GM19023 (cell line): Measurements from ENCODE around the gene SEPTIN10.
"Not testable (repeated sequence)": the region's sequence is repeated elsewhere in the genome, so short reads cannot be mapped to it uniquely, and the experiment has no call there.

Experiments
- ATAC-seq: cut with Tn5 transposase; IDR thresholded peaks from one replicate; pipeline ENCODE4 v1.9.1; 2021; ENCODE audit warnings: mild to moderate bottlenecking, moderate library complexity; ENCODE audit not compliant: unreplicated experiment

Gene SEPTIN10

DNA sequence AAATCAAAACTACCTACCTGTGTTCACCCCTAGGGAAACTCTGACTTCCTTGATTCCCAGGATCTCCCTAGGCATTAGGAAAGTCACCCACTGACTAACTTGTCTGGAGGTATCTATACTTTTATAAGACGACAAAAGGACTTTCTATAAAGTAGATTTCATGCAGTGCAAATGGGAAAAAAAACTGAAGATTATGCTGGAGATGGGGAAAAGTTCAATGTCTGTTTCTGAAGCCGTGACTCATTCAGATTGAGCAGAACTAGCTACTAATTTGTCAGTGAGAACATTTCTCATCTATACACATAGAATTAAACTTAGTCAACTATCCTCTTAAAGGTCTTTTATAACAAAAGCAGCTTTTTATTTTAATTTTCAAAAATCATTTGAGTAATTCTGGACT is 6.0 kb downstream of the SEPTIN10 start:
- no peak for ATAC-seq

DNA sequence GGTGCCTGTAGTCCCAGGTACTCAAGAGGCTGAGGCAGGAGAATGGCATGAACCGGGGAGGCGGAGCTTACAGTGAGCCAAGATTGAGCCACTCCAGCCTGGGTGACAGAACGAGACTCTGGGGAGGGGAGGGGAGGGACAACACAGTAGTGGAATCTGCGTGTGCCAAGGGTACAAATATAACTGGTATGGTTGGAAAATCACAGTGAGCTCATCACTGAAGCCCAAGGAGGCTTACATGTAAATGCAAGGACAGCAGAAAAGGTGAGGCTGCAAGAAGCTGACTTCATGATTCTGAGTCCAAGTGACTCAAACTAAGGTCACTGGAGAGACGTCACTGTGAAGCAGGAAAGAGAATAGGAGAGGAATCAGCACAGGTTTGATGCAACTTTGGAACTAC is 9.2 kb downstream of the SEPTIN10 start:
- ATAC-seq: no peak

DNA sequence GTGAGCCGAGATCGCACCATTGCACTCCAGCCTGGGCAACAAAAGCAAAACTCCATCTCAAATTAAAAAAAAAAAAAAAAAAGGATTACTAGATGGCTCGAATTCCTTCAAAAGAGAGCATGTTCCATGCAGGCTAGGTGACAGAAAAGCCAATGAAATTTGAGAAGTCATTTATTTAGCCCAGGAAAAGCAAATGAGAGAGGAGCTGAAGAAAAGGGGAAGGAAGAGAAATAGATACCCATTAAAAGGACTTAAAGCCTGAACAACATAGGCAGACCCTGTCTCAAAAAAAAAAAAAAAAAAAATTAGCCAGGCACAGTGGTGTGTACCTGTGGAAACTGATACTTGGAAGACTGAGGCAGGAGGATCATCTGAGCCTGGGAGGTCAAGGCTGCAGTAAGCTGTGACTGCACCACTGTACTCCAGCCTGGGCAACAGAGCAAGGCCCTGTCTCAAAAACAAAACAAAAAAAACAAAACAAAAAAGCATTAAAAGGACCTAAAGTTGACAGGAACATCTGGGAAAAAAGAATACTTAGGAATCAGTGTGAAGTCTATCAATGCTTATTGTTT is 11.1 kb downstream of the SEPTIN10 start:
- ATAC-seq: no peak

DNA sequence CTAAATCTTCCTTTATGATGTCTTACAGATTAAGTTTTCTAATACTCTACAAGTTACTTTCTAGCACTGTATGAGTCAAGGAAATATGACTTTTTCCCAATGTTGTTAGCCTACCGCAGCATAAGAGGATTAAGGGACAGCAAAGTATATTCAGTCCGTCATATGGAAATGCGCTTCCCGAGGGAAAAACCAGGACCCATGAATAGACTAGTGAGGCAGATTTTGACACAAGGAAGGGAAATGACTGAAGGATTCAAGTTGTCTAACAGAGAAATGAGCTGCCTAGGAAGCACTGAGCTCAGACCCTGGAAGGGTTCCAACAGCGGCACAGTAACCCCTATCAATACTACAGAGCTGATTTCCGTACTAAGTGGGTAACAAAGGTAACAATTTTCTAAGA is 12.0 kb downstream of the SEPTIN10 start:
- ATAC-seq: no peak

DNA sequence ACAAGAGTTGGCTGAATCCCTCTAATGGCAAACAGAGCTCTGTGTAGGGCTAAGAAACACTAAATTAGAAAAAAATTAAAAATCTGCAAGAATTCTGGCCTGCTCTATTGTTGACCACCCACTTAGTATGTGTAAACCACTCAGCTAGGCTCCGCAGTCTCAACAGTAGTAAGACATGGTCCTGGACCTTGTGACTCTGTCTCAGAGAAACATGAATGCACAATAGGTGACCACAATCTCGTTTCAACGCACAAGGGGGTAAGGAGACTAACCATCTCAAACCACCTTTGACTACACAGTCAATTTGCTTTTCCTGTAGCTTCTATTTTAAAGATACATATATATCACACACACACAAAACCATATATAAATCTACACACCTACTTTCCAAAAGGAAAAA is 16.5 kb downstream of the SEPTIN10 start:
- ATAC-seq: no peak

GRCh38 chr2:109595644-109596043 is 18.1 kb downstream of the SEPTIN10 start:
- ATAC-seq: no peak

GRCh38 chr2:109594246-109594885 is 19.4 kb downstream of the SEPTIN10 start:
- no peak for ATAC-seq

DNA sequence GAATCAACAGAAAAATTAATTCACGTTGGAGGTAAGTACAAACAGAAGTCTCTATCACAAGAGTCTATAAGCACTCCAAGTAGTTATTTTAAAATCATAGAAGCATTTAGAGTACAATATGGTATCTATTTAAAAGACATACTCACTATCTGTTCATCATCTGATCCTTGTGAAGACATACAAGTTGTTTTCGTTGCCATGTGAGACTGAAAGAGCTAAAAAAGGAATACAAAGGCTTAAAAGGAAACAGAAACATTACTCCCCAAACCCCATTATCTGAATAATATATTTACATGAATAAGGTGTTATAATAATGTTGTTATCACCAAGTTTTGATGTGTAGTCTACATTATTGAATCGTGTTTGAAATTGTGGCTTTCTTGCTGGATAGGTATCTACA is 20.9 kb downstream of the SEPTIN10 start:
- ATAC-seq: no peak

- ATAC-seq: no peak
Observed at GRCh38 chr2:109591206-109591605, 22.6 kb downstream of the SEPTIN10 start.

GRCh38 chr2:109586687-109587086 is 27.1 kb downstream of the SEPTIN10 start:
- ATAC-seq: no peak

GRCh38 chr2:109582928-109583895 is 30.6 kb downstream of the SEPTIN10 start:
- peak; percentile 64 for ATAC-seq

DNA sequence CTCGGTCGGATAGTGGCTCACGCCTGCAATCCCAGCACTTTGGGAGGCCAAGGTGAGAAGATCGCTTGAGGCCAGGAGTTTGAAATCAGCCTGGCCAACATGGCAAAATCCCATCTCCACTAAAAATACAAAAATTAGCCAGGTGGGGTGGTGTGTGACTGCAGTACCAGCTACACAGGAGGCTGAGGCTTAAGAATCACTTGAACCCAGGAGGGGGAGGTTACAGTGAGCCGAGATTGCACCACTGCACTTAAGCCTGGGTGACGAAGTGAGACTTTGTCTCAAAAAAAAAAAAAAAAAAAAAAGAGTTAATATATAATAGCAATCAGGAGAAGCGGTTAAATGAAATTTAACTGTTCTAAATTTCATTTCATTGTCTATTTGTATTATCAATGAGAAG is 36.1 kb downstream of the SEPTIN10 start:
- not testable (repeated sequence) for ATAC-seq

- no peak for ATAC-seq
Observed at GRCh38 chr2:109575373-109575772, 38.4 kb downstream of the SEPTIN10 start.

DNA sequence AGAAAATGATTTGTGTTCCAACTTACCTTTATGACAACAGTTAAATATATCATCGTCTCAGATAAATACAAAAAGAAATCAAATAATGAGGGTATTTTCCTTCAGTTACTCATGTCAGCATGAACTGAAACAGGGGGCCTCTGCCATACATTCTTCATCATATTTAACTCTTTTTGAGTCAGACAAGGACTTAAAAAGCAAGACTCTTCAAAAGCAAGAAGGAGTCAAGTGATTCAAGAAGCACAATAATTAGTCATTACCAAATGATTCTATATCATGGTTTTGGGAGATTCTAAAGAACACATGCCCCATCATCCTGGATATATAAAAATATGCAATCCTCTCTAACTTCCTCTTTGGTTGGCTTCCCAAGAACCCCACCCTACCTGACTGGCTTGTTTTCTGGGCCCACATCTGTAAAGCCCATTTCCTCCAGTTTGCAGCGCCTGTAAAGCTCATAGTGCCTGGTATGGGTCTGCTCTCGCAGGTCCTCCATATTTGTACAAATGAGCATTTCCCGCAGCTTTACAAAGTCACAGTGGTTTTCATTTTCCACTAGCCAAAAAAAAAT is 49.7 kb downstream of the SEPTIN10 start:
- ATAC-seq: no peak

- ATAC-seq: no peak
Observed at GRCh38 chr2:109563288-109563687, 50.5 kb downstream of the SEPTIN10 start.

DNA sequence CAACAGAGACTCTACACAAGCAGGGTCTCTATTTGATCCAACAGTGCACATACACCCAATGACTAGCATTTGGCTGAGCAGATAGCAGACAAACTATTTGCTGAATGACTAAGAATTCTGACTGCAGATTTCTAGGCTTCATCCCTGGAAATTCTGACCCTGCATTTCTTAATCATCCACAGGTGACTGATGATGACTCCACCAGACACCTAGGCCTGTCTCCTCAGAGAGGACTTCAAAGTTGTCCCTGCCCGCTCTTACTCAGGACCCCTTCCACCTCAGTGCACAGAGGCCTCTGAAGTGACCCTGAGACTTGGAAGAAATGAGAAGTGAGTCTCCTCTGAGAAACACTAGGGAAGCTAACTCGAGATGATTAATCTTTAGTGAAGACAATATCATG is 51.3 kb downstream of the SEPTIN10 start:
- no peak for ATAC-seq

GRCh38 chr2:109560265-109560664 is 53.5 kb downstream of the SEPTIN10 start:
- no peak for ATAC-seq

- ATAC-seq: no peak
Observed at GRCh38 chr2:109558076-109558882, 55.5 kb downstream of the SEPTIN10 start.

DNA sequence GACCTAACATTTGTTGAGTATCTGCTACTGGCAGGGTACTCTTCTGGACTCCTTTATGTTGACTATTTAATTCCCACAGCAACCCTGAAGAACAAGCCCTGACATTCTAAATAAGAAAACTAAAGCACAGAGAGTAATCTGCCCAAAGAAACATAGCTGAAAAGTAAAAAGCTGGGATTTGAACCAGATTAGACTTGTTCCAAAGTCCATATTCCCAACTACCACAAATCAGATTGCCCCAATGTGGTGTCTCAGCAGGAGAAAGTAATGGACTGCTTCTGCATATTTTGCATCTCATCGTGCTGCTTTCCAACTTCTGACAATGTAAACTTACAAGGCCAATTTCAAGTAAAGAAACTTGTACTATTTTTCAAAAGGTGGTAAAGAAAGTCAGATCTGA is 56.5 kb downstream of the SEPTIN10 start:
- no peak for ATAC-seq

DNA sequence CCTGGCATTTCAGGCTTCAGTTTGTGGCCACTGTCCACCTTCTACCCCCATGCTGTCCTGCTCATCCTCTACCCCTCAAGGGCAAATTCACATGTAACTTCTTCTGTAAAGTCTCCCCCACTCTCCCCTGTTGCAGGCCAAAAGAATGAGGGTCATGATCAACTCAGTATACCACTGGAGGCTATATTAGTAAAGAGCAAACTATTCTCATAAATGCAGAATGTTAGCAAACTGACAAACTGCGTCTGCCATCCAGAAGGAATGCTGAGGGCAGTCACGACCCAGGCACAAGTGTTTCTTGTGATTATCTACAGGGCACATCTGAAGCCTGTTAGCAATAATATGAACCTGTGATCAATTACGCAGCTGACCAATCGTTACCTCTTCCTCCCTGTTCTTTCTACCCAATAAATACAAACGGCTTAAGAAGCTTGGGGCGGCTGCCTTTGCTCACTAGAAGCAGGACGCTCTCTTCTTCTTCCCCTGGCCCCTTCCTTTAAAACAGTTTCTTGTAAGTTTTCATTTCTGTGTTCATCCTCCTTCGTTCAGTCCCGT is 58.3 kb downstream of the SEPTIN10 start:
- no peak for ATAC-seq
